IPS DF 4.7 (cell line): Measurements from ENCODE around the gene PCDHGB7.
"Not testable (repeated sequence)": the region's sequence is repeated elsewhere in the genome, so short reads cannot be mapped to it uniquely, and the experiment has no call there.

Experiments
- DNase-seq: peaks from one replicate; pipeline ENCODE4 v3.0.0-alpha.2; 2013; ENCODE audit warnings: low spot score; ENCODE audit errors: extremely low read depth

PCDHGB7 gene

DNA sequence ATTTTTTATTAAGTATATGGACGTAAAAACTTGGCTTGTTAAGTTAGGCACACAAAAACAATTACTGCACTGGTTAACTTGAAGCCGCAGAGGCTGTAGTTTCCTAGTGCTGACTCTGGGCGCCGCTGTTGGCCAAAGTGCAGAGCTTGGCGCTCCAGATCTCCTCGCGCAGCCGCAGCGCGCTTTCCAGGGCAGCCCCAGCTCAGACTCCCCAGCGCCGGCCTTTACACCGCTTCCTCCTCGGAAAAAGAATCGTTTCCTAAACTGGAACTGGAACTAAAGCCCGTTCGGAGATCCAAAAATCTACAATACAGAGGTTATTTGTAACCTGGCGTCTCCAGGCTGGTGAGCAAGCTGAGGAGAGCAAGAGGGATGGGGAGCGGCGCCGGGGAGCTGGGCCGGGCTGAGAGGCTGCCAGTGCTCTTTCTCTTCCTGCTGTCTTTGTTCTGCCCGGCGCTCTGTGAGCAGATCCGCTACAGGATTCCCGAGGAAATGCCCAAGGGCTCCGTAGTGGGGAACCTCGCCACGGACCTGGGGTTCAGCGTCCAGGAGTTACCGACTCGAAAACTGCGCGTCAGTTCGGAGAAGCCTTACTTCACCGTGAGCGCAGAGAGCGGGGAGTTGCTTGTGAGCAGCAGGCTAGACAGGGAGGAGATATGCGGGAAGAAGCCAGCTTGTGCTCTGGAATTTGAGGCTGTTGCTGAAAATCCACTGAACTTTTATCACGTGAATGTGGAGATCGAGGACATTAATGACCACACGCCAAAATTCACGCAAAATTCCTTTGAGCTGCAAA, 19.5 kb upstream of the PCDHGB7 start, which contains the start of gene PCDHGB5:
PCDHGB5 (plus strand) TSS at position 192 of the 796 bp plus-strand sequence; CDS start at position 373, 181 bp downstream.
- DNase-seq = not testable (repeated sequence)

DNA sequence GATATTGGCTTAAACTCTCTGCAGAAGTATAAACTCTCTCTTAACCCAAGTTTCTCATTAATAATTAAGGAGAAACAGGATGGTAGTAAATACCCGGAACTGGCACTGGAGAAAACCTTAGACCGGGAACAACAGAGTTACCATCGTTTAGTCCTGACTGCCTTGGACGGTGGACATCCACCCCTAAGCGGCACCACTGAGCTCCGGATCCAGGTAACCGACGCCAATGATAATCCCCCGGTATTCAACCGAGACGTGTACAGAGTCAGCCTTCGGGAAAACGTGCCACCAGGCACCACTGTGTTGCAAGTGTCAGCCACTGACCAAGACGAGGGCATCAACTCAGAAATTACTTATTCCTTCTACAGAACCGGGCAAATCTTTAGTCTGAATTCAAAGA, 18.9 kb upstream of the PCDHGB7 start:
- no peak for DNase-seq

DNA sequence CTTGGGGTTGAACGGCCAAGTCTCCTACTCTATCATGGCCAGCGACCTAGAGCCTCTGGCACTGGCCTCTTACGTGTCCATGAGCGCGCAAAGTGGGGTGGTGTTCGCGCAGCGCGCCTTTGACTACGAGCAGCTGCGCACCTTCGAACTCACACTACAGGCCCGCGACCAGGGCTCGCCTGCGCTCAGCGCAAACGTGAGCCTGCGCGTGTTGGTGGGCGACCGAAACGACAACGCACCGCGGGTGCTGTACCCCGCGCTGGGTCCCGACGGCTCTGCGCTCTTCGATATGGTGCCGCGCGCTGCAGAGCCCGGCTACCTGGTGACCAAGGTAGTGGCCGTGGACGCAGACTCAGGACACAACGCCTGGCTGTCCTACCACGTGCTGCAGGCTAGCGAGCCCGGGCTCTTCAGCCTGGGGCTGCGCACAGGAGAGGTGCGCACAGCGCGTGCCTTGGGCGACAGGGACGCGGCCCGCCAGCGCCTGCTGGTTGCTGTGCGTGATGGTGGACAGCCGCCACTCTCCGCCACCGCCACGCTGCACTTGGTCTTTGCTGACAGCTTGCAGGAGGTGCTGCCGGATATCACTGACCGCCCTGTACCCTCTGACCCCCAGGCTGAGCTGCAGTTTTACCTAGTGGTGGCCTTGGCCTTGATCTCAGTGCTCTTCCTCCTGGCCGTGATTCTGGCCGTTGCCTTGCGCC, 17.8 kb upstream of the PCDHGB7 start:
- DNase-seq = no peak

DNA sequence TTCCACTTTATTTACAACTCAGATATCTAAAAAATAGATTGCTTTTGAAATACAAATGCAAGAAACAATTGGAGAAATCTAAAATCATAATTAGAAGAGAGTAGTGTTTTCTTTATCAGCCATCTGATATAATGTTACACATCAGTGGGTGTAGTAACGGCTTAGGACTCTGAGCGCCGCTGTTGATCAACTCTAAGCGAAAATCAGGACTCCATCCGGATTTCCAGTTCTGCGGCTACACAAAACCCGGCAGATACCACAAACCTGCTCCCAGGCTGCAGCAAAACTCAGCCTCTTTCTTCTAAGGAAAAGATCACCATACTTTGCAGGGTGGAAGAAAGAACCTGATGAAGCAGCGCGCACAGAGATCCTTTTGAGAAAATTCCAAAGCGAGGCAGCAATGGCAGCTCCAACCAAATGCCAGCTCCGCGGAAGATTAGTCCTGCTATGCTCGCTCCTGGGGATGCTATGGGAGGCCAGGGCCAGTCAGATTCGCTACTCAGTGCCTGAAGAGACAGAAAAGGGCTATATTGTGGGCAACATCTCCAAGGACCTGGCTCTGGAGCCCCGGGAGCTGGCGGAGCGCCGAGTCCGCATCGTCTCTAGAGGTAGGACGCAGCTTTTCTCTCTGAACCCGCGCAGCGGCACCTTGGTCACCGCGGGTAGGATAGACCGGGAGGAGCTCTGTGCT, 14.8 kb upstream of the PCDHGB7 start, which contains the start of gene PCDHGA9:
PCDHGA9 (plus strand) TSS at position 226 of the 691 bp plus-strand sequence; CDS start at position 401, 175 bp downstream.
- DNase-seq = no peak

DNA sequence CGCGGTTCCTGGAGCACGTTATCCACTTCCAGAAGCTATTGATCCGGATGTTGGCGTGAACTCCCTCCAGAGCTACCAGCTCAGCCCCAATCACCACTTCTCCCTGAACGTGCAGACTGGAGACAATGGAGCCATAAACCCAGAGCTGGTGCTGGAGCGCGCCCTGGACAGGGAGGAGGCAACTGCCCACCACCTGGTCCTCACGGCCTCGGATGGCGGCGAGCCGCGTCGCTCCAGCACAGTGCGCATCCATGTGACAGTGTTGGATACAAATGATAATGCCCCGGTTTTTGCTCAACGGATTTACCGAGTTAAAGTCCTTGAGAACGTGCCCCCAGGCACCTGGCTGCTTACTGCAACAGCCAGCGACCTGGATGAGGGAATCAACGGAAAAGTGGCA, 14.1 kb upstream of the PCDHGB7 start:
- no peak for DNase-seq

DNA sequence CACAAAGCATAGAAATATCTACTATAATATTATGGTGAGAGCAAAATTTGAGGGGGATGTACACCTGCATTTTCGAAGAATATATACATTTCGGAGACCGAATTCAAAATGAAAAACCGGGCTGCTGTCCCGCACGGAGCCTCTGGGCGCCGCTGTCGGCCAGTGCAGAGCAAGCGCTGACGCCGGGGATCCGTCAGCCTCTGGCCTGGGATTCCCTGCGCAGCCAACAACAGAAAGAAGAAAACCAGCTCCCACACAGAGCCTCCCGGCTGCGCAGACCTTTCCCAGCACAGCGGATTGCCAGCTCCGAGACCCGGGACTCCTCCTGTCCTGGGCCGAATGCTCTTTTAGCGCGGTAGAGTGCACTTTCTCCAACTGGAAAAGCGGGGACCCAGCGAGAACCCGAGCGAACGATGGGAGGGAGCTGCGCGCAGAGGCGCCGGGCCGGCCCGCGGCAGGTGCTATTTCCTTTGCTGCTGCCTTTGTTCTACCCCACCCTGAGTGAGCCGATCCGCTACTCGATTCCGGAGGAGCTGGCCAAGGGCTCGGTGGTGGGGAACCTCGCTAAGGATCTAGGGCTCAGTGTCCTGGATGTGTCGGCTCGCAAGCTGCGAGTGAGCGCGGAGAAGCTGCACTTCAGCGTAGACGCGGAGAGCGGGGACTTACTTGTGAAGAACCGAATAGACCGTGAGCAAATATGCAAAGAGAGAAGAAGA, 9.5 kb upstream of the PCDHGB7 start, which contains the start of gene PCDHGB6:
PCDHGB6 (plus strand) TSS at position 232 of the 716 bp plus-strand sequence; CDS start at position 414, 182 bp downstream.
- not testable (repeated sequence) for DNase-seq

DNA sequence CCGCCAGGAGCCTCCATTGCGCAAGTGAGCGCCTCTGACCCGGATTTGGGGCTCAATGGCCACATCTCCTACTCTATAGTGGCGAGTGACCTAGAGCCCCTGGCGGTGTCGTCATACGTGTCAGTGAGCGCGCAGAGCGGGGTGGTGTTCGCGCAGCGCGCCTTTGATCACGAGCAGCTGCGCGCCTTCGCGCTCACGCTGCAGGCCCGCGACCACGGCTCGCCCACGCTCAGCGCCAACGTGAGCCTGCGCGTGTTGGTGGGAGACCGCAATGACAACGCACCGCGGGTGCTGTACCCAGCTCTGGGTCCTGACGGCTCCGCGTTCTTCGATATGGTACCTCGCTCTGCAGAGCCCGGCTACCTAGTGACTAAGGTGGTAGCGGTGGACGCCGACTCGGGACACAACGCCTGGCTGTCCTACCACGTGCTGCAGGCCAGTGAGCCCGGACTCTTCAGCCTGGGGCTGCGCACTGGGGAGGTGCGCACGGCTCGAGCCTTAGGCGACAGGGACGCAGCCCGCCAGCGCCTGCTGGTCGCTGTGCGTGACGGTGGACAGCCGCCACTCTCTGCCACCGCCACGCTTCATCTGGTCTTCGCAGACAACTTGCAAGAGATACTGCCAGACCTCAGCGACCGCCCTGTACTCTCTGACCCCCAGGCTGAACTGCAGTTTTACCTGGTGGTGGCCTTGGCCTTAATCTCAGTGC, 7.7 kb upstream of the PCDHGB7 start:
- no peak for DNase-seq

DNA sequence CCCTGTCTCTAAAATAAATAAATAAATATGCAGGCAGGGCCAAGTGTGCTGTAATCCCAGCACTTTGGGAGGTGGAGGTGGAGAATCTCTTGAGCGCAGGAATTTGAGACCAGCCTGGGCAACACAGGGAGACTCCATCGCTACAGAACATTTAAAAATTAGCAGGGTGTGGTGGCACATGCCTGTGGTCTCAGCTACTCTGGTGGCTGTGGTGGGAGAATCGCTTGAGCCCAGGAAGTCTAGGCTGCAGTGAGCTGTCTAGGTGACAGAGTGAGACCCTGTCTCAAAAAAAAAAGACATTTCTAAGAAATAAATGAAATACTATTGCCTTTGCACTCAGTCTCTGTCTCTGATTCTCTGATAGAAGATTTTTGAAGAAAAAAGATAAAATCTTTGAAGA, 5.9 kb upstream of the PCDHGB7 start:
- no peak for DNase-seq

DNA sequence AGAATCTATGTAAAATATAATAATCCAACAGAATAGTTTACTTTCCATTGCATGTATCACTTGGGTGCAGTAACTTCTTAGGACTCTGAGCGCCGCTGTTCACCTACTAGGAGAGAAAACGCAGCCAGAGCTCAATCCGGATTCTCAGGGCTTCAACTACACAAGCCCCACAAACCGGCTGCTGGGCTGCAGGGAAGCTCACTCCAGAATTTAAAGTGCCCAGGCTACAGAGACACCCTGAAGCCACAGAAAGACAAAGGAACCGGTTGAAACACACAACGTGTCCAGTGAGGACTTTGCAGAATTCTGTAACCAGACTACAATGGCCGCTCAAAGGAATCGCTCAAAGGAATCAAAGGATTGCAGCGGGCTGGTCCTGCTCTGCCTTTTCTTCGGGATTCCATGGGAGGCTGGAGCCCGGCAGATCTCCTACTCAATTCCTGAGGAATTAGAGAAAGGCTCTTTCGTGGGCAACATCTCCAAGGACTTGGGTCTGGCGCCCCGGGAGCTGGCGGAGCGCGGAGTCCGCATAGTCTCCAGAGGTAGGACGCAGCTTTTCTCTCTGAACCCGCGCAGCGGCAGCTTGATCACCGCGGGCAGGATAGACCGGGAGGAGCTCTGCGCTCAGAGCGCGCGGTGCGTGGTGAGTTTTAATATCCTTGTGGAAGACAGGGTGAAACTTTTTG, 4.5 kb upstream of the PCDHGB7 start, which contains the start of gene PCDHGA10:
PCDHGA10 (plus strand) TSS at position 134 of the 686 bp plus-strand sequence; CDS start at position 323, 189 bp downstream.
- DNase-seq = no peak

DNA sequence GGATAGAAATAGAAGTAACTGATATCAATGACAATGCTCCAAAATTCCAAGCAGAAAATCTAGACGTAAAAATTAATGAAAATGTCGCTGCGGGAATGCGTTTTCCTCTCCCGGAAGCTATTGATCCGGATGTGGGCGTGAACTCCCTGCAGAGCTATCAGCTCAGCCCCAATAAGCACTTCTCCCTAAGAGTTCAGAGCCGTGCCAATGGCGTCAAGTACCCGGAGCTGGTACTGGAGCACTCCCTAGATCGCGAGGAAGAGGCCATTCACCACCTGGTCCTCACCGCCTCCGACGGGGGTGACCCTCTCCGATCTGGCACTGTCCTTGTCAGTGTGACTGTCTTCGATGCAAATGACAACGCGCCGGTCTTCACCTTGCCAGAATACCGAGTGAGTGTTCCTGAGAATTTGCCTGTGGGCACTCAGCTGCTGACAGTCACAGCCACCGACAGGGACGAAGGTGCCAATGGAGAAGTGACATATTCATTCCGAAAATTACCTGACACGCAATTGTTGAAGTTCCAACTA, 3.9 kb upstream of the PCDHGB7 start:
- DNase-seq = no peak

DNA sequence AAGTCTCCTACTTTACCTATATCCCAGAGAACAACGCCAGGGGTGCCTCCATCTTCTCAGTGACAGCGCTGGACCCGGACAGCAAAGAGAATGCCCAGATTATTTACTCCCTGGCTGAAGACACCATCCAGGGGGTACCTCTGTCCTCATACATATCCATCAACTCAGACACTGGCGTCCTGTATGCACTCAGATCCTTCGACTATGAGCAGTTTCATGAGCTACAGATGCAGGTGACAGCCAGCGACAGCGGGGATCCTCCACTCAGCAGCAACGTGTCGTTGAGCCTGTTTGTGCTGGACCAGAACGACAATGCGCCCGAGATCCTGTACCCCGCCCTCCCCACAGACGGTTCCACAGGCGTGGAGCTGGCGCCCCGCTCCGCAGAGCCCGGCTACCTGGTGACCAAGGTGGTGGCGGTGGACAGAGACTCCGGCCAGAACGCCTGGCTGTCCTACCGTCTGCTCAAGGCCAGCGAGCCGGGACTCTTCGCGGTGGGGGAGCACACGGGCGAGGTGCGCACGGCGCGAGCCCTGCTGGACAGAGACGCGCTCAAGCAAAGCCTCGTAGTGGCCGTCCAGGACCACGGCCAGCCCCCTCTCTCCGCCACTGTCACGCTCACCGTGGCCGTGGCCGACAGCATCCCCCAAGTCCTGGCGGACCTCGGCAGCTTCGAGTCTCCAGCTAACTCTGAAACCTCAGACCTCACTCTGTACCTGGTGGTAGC, 2.8 kb upstream of the PCDHGB7 start:
- DNase-seq = not testable (repeated sequence)

DNA sequence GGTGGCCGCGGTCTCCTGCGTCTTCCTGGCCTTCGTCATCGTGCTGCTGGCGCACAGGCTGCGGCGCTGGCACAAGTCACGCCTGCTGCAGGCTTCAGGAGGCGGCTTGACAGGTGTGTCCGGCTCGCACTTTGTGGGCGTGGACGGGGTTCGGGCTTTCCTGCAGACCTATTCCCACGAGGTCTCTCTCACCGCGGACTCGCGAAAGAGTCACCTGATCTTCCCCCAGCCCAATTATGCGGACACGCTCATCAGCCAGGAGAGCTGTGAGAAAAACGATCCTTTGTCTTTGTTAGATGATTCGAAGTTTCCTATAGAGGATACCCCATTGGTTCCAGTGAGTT, 2.2 kb upstream of the PCDHGB7 start:
- DNase-seq = not testable (repeated sequence)

DNA sequence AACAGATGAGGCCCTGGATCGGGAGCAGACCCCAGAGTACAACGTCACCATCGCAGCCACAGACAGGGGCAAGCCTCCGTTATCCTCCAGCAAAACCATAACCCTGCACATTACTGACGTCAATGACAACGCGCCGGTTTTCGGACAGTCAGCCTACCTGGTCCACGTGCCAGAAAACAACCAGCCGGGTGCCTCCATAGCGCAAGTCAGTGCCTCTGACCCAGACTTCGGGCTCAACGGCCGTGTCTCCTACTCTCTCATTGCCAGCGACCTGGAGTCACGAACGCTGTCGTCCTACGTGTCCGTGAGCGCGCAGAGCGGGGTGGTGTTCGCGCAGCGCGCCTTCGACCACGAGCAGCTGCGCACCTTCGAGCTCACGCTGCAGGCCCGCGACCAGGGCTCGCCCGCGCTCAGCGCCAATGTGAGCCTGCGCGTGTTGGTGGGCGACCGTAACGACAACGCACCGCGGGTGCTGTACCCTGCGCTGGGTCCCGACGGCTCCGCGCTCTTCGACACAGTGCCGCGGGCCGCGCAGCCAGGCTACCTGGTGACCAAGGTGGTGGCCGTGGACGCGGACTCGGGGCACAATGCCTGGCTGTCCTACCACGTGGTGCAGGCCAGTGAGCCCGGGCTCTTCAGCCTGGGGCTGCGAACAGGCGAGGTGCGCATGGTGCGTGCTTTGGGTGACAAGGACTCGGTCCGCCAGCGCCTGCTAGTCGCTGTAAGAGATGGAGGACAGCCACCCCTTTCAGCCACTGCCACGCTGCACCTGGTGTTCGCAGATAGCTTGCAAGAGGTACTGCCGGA, 1.8 kb downstream of the PCDHGB7 start:
- DNase-seq = no peak

DNA sequence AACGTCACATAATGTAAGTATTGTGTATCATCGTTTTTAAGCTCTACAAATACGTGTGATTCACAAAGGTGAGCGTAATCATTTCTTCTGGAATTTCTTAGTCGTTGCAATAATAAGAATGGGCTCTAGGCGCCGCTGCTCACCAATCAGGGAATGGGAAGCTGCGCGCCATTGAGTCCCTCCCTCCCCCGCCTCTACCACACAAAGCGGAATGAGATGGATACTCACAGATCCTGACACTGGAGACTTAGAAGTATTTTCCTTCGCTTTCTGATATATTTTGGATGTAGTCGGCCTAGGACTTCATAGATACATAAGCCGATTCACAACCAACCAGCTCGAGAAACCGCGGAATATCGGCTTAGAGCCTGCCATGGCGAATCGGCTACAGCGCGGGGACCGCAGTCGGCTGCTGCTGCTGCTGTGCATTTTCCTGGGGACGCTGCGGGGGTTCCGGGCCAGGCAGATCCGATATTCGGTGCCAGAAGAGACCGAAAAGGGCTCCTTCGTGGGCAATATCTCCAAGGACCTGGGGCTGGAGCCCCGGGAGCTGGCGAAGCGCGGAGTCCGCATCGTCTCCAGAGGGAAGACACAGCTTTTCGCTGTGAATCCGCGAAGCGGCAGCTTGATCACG, 3.5 kb downstream of the PCDHGB7 start, which contains the start of gene PCDHGA11:
PCDHGA11 (plus strand) TSS at position 197 of the 634 bp plus-strand sequence; CDS start at position 374, 177 bp downstream.
- DNase-seq = no peak

DNA sequence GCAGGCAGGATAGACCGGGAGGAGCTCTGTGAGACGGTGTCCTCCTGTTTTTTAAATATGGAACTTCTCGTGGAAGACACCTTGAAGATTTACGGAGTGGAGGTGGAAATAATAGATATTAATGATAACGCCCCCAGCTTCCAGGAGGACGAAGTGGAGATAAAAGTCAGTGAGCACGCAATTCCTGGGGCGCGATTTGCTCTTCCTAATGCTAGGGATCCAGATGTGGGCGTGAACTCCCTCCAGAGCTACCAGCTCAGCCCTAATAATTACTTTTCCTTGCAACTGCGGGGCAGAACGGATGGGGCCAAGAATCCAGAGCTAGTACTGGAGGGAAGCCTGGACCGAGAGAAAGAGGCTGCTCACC, 4.0 kb downstream of the PCDHGB7 start:
- DNase-seq = no peak

DNA sequence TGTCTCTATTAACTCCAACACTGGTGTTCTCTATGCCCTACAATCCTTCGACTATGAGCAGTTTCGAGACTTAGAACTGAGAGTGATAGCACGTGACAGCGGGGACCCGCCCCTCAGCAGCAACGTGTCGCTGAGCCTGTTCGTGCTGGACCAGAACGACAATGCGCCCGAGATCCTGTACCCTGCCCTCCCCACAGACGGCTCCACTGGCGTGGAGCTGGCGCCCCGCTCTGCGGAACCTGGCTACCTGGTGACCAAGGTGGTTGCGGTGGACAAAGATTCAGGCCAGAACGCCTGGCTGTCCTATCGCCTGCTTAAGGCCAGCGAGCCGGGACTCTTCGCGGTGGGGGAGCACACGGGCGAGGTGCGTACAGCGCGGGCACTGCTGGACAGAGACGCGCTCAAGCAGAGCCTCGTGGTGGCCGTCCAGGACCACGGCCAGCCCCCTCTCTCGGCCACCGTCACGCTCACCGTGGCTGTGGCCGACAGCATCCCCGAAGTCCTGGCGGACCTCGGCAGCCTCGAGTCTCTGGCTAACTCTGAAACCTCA, 5.3 kb downstream of the PCDHGB7 start:
- DNase-seq = no peak

DNA sequence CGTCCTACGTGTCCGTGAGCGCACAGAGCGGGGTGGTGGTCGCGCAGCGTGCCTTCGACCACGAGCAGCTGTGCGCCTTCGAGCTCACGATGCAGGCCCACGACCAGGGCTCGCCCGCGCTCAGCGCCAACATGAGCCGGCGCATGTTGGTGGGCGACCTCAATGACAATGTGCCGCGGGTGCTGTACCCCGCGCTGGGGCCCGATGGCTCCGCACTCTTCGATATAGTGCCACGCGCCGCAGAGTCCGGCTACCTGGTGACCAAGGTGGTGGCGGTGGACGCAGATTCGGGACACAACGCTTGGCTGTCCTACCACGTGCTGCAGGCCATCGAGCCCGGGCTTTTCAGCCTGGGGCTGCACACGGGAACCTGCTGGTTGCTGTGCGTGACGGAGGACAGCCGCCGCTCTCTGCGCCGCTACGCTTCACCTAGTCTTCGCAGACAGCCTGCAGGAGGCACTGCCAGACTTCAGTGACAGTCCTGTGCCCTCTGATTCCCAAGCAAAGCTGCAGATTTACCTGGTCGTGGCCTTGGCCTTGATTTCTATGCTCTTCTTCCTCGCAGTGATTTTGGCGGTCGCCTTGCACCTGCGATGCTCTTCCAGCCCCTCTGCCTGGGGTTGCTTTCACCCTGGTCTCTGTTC, 10.4 kb downstream of the PCDHGB7 start:
- no peak for DNase-seq
